HG02678 (cell line): ENCODE measurements around the gene GPRASP3.
"Not testable (repeated sequence)": the region's sequence is repeated elsewhere in the genome, so short reads cannot be mapped to it uniquely, and the experiment has no call there.

ENCODE experiments used
- ATAC-seq: cut with Tn5 transposase; IDR thresholded peaks from one replicate; pipeline ENCODE4 v1.9.1; 2021; ENCODE audit warnings: mild to moderate bottlenecking, moderate library complexity; ENCODE audit not compliant: unreplicated experiment

The GPRASP3 gene, protein sequence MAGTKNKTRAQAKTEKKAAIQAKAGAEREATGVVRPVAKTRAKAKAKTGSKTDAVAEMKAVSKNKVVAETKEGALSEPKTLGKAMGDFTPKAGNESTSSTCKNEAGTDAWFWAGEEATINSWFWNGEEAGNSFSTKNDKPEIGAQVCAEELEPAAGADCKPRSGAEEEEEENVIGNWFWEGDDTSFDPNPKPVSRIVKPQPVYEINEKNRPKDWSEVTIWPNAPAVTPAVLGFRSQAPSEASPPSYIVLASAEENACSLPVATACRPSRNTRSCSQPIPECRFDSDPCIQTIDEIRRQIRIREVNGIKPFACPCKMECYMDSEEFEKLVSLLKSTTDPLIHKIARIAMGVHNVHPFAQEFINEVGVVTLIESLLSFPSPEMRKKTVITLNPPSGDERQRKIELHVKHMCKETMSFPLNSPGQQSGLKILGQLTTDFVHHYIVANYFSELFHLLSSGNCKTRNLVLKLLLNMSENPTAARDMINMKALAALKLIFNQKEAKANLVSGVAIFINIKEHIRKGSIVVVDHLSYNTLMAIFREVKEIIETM

DNA sequence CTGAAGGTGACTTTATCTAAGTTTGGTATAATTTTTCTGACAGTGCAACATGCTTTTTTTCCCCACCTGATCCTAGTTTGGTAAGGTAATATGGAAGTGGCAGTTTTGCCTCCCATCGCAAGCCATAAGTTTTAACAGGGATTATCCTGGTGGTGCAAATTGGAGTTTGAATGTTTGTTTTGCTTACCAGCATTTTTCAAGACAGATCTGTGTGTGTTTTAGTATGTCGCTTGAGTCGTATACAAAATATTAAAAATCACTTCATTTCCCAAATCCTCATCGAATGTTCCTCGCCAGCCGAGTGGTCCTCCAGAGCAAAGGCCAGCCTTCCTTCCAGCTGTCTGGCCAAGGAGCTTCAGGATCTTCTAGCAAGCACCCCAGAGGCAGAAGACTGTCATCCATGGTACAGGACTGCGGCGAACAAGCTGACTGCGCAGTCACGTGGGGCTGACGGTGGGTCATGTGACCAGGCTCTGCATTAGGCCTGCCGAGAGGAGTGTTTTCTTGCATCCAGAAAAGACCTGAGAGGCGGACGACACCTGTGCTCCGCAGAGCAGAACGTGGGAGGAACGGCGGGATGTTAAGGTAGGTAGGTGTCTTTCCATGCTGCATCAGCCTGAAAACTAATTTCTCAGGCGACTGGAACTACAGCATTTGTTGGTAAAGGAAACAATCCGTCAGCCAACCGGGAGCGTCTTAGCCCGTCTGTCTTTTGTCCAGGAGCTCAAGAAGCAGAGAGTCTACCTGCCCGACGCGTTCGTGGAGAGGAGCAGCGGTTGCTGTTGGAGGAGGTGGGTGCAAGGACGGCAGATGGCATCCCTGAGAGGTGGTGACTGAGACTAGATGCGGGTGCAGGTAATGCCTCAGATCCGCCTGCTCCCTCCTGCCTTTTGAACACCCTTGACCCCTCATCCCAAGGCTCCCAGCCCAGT lies at the start of gene GPRASP3:
TSS of gene GPRASP3 (plus strand) at position 507 of the 932 bp plus-strand sequence. CDS start 28,253 bp downstream, outside the sequence.
- peak; percentile 100 for ATAC-seq

DNA sequence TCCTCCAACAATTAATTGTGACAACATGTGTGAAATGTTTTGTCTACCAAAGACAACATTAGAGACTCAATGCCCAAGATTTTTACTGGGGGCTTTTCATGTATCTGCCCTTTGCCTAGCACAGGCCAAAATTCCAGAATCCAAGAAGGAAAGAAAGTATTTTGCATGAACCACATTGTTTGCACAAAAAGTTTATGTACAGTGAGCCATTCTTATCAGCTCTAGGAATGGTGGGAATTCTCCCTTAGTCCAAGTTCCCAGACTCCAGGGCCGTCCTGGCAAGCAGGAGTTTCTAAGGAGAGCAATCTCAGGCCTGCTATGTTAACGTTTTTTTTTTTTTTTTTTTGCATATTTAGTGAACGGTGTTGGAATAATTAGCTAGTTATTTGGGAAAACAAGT lies 47.7 kb upstream of the GPRASP3 start:
- no peak for ATAC-seq

DNA sequence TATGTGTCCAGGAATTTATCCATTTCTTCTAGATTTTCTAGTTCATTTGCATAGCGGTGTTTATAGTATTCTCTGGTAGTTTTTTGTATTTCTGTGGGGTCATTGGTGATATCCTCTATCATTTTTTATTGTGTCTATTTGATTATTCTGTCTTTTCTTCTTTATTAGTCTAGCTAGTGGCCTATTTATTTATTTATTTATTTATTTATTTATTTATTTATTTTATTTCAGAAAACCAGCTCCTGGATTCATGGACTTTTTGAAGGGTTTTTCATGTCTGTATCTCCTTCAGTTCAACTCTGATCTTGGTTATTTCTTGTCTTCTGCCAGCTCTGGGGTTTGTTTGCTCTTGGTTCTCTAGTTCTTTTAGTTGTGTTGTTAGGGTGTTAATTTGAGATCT lies 43.1 kb upstream of the GPRASP3 start:
- not testable (repeated sequence) for ATAC-seq

DNA sequence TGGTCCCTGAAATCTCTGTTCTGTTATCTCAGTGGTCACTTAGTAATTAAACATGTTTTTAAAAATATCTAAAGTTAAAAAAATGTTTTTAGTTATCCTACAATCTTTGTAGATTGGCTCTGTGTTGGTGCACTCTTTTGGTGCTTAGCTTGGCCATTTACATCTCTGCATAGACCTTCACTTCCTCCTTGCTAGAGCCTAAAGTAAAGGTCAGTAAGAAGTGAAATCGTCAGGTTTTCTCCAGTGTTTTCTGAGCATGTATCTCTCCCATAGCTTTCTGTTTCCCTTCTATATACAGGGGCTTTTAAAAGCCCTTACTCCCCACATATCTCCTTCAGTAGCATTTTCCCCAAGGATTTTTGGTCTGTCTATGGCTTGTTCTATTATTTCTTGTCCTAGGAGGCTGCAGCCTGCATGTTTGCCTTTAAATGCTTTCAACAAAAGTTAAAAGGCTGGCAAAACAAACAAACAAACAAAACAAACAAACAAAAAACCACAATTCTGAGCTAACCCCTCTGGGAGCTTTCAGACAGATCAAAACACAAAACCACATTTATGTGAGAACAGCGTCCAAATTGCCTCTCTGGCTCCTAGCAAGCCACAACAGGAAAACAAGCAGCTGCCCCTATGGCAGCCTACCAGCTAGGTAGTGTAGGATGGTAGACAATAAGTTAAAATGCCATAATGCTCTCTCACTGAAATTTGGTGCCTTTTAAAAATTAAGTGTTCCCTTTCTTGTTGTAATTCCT lies 35.6 kb upstream of the GPRASP3 start:
- ATAC-seq, result no peak

DNA sequence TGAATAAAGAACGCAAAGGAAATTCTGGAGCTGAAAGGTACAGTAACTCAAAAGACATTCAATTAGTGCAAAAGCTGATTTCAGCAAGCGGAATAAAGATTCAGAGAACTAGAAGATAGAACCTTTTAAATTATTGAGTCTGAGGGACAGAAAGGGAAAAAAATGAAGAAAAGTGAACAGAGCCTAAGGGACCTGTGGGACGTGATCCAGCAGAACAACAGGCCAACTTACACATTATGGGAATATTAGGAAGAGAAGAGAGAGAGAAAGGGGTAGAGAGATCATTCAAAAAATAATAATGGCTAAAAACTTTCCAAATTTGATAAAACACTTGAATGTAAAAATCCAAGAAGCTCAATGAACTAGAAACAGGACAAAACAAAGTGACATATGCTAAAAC lies 25.8 kb upstream of the GPRASP3 start:
- ATAC-seq, result no peak

DNA sequence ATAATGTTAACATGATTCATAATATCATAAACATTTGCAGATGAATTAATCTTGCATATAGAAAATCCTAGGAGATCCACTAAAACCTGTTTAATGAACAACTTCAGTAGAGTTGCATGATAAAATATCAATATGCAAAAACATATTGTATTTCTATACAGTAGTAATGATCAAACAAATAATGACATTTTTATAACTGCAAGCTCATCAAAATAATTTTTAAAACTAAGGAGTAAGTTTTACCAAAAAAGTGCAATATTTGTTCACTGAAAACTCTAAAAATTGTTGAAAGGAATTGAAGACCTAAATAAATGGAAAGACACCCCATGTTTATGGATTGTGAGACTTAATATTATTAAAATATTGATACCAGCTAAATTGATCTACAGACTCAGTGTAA lies 24.2 kb upstream of the GPRASP3 start:
- no peak for ATAC-seq

DNA sequence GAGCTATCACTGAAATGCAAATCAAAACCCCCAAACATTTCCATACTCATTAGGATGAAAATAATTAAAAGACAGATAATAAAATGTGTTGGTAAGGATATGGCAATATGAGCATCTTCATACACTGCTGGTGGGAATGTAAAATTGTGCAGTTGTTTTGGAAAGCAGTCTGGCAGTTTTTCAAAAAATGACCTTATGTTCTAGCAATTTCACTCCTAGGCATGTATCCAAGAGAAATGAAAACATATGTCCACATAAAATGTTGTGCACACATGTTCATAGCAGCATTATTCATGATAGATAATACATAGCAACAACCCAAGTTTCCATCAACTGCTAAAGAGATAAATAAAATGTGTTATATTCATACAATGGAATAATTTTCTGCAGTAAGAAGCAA lies 23.0 kb upstream of the GPRASP3 start:
- no peak for ATAC-seq

DNA sequence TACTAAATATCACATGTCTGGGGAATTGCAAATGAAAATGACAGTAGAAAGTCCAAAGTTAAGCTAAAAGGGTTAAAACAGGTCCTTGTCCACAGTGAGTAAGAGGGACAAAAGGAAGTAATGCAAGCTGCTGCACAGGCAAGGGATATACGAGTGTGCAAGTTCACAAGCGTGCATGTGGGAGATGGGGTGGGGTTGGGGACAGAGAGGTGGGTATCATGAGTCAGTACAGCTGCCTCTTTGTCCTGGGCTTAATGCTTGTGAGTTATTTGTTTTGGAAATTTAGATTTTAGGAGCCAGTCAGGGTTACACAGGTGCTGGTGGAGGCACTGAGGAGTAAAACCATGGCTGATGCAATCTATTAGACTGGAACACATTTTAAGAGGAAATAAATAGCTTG lies 11.6 kb upstream of the GPRASP3 start:
- no peak for ATAC-seq

DNA sequence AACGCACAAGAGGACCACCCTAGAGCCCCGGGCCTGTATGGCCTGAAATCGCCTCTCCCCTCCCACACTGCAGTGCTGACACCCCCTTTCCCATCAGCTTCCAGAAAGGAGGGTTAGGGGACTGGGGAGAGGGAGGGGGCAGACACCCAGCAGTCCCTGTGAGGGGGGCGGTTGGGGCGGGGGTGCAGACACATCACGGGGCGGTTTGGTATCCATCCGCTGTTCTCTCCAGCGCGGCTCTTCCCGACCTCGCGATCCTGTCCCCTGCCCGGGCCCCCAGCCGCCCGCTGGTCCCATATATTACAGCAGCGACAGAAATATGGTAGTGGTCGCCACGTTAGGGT lies 8.7 kb upstream of the GPRASP3 start:
- ATAC-seq, result no peak

DNA sequence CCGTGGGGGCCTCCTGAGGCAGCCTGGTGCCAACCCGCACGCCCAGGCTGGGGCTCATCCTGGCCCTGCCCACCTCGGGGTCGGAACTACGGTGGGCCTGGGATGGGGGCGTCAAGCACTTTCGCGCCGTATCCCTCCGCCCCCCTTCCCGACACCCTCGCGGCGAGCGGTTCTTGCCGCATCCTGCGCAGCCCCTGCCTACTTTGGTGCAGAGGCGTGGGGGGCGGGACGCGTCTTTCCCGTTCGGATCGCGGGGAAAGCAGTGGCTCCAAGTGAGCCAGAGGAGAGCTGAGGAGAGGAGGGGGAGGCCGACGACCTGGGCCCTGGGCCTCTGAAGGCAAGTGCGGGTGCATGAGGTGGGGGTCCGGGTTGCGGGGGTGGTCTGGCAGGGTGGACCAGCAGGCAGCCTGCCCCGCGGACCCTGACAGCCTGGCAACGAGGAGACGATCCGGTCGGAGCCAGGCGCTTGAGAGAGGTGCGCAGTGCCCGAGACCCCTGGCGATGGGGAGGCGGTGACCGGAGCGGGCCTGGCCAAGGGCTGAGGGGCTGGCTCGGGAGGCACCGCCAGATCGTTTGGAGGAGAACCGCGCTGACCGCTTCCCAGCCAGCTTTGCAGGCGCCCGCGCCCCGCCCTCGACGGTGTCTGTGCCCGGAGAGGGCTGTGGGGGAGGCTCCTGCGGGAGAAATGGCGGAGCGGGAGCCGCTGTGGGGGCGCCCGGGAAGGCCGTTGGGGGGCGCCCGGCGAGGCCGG lies 8.2 kb upstream of the GPRASP3 start, which contains the start of gene GPRASP2:
TSS of gene GPRASP2 (plus strand) at position 233 of the 751 bp plus-strand sequence. CDS start 2,422 bp downstream, outside the sequence.
- no peak for ATAC-seq

DNA sequence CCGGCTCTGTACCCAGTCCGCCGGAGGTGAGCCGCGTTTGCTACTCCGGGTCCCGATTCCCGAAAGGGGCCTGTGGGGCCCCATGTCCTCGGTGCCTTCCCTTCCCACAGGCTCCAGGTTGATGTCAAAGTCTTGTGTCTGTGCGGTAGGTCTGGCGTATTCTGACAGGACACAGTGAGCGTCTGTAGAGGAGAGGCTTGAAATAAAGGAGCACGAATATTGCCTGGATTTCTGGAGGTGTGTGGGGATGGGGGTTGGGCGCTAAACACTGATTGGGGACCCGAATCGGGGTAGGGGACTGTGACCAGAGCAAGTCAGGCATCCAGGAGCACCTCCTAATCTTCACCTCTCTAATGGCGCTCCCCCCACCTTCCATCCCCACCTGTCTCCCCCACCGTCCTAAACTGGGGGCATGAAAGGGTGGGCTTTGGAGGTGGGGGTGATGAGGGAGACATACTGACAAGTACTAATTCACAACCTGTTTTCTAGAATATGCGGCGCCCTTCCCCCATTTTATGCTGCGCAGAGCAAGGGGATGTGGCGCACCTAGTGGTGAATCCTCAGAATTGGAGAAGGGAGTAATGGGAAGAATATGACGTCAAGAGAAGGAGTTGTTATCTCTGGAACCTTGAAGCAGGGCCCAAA lies 7.4 kb upstream of the GPRASP3 start:
- no peak for ATAC-seq

DNA sequence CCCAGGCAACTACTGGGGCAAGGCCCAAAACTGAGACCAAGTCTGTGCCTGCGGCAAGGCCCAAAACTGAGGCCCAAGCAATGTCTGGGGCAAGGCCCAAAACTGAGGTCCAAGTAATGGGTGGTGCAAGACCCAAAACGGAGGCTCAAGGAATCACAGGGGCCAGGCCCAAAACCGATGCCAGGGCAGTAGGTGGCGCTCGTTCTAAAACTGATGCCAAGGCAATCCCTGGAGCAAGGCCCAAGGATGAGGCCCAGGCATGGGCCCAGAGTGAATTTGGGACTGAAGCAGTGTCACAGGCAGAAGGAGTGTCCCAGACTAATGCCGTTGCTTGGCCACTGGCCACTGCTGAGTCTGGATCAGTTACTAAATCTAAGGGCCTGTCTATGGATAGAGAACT lies 5.5 kb upstream of the GPRASP3 start:
- ATAC-seq, result no peak

DNA sequence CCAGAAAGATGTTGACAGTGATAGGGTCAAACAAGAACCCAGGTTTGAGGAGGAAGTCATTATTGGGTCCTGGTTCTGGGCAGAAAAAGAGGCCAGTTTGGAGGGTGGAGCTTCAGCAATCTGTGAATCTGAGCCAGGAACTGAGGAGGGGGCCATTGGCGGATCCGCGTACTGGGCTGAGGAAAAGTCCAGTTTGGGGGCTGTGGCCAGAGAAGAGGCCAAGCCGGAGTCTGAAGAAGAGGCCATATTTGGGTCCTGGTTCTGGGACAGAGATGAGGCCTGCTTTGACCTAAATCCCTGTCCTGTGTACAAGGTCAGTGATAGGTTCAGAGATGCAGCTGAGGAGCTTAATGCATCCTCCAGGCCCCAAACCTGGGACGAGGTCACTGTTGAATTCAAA lies 4.6 kb upstream of the GPRASP3 start:
- ATAC-seq, result no peak

DNA sequence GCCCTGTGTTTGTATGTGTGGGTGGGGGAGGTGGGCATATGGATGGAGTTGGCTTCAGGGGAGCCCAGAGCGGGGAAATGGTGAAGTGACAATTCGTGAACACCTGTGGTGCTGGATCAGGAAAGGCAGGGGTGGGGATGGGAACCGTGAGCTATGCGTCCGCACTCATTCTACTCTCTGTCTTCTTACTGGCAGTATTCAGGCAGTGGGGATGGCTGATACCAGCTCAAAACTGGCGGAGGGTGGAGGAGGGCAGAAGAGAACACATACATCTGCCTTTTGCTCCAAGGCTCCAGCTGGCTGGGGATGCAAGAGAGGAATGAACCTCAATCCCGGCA lies 595 bp downstream of the GPRASP3 start:
- not testable (repeated sequence) for ATAC-seq

DNA sequence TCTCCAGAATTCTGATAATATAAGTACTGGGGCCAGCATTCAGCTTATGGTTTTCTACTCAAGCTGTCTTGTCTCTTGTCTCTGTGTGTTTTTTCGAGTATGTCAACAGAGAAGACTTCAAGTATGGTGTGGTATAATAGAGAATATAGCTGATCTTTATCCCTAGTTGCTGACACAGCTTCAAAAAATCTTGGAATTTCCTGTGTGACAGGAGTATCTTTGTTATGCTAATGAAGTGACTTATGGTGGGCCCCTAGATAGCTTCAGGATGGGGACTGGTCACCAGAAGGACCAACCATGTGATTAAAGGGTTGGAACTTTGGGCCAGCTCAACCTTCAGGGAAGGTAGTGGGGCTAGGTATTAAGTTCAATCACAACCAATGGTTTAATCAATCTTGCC lies 2.9 kb downstream of the GPRASP3 start:
- ATAC-seq, result no peak

DNA sequence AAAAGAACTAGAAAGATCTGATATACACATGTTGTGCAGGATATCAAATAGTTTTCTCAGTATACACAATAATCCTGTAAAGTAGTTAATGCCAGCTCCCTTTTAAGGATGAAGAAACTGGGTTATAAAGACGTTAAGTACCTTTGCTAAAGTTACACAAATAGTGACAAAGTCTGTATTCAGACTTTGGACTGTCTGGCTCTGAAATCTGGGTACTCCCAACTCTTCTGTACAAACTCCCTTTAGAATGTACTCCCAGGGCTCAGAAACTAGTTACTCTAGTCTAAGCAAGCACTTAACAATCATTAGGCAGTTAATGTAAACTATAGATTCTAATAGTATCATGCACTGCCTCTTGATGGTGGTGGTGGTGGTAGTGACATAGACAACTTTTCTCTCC lies 7.2 kb downstream of the GPRASP3 start:
- ATAC-seq, result no peak

DNA sequence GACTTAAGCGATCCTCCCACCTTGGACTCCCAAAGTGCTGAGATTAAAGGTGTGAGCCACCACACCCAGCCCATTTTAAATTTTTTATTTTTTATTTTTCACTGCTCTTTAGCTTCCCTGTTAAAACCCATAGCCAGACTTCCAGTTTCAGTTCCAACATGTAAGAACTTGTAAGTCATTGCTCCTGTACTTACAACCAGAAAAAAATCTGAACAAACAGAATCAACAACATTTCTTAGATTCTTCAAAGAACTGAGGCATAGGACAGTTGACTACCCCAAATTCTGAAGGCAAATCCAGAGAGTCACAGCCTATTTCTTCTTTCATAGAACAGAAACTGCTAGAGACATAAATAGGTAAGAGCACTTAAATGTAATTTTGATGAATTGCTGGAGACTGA lies 8.1 kb downstream of the GPRASP3 start:
- no peak for ATAC-seq

DNA sequence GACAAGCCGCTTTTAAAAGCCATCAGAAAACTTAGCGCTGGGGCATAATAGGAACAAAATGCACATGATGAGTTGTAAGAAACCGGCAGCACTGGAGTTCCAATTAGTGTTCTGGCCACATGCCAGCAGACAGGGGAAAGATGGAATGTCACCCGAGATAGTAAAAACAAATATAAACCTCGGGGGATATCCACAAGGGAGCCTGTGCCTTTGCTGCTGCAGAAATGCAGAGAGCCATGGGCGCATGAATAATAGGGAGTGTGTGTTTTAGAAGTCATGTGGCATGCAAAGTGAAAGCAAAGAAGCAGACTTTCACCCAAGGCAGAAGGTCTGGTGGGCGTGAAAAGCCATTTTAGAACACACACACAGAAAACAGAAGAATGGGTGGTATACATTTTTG lies 19.1 kb downstream of the GPRASP3 start:
- ATAC-seq, result no peak

DNA sequence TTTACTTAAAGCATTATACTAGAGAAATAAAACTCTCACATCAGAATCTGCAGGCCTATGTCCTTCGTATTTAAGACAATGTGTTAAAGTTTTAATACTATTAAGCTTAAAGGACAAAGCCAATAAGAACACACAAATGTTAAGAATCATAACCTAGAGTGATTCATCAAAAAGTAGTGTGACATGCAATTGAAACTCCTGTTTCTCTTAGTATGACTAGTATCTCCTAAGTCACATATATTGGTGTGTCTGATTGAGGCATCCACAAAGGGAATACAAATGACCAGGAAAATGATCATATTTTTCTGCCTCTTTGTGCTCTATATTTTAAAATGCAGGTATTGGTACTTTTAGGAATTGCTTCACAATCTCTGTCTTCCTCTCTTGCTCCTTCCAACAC lies 23.8 kb downstream of the GPRASP3 start:
- ATAC-seq, result no peak

DNA sequence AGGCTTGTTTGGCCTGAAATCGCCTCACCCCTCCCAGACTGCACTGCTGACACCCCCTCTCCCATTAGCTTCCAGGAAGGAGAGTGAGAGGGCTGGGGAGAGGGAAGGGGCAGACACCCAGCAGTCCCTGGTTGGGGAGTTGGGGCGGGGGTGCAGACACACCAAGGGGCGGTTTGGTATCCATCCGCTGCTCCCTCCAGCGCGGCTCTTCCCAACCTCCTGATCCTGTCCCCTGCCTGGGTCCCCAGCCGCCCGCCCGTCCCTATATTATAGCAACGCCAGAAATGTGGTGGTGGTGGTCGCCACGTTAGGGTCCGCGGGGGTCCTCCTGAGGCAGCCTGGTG lies 24.9 kb downstream of the GPRASP3 start:
- ATAC-seq, result no peak
